Measurements from ENCODE around the gene ASGR1. TPM values are rescaled to one million over a fixed set of nuclear protein-coding genes. Genes with fewer than 3 reads are reported as not detected.
"Not testable (repeated sequence)": the region's sequence is repeated elsewhere in the genome, so short reads cannot be mapped to it uniquely, and the experiment has no call there.

The ASGR1 gene
- total and polyA plus RNA-seq, 2 donors (not counting 1 experiment from before 2014, with no cell fraction given), result 0.32 to 0.43 TPM

- H4K20me1 ChIP-seq (ENCODE audit: control insufficient read depth, insufficient read depth, low read length, poor library complexity, severe bottlenecking); H3K4me3 ChIP-seq (ENCODE audit: control extremely low read depth in 1 of 5, extremely low read depth in 1 of 5, insufficient read depth in 1 of 5, low read depth in 2 of 5, low read length in 4 of 5); H2AFZ ChIP-seq (ENCODE audit: insufficient read depth, low read depth, low read length, poor library complexity, severe bottlenecking); H3K4me3 Mint-ChIP-seq; DNase-seq; H3K9ac ChIP-seq (ENCODE audit: low read length); ATAC-seq (ENCODE audit: low read depth); H3K4me1 Mint-ChIP-seq; H3K4me1 ChIP-seq (ENCODE audit: control insufficient read depth in 2 of 2, insufficient read depth in 2 of 2, low read length in 2 of 2); H3K36me3 ChIP-seq (replicated peaks in 1 of 2; ENCODE audit: control extremely low read depth in 1 of 2, control insufficient read depth in 1 of 2, extremely low read depth in 1 of 2, insufficient read depth in 2 of 2, low read length in 1 of 2); H3K4me2 ChIP-seq (replicated peaks; ENCODE audit: low read depth, low read length, poor library complexity, severe bottlenecking); H3K9me3 Mint-ChIP-seq (ENCODE audit: insufficient read depth); H3K27ac ChIP-seq (ENCODE audit: low read length in 2 of 2); intact Hi-C loops (cut with micrococcal nuclease); H3K27ac Mint-ChIP-seq; POLR2A ChIA-PET; H3K79me2 ChIP-seq (ENCODE audit: control insufficient read depth, insufficient read depth, low read length): not testable (repeated sequence)
- Histone ChIP-seq H3K9me3 (ENCODE audit: control extremely low read depth in 1 of 3, control insufficient read depth in 2 of 3, insufficient read depth in 1 of 3, low read length in 2 of 3) (peaks cover 0 to 22% (median 7%) of the 10 kb centered on the region in 3 donors), H3K27me3 (replicated peaks in 1 of 4; ENCODE audit: control extremely low read depth in 1 of 4, control insufficient read depth in 3 of 4, insufficient read depth in 4 of 4, low read length in 3 of 4) (peaks cover 0 to 10% (median 3%) of the 10 kb centered on the region in 4 experiments)
- H3K27me3 Mint-ChIP-seq, result peaks cover 14% of the 10 kb centered on the region
- CTCF ChIA-PET, result interaction anchor here (1.1 kb wide), 1 partner anchor 33 kb away, joined by 4 read pairs; no protein-coding TSS in a partner anchor
- no CpG with 5 or more reads among the region's 10 CpGs for WGBS (ENCODE audit: insufficient coverage)
These were observed 10.2 kb downstream of the ASGR1 start for GRCh38 chr17:7168841-7169564.

GRCh38 chr17:7167832-7168231 is 11.3 kb downstream of the ASGR1 start:
- Histone ChIP-seq H3K27ac (ENCODE audit: low read length in 2 of 2) (no peak overlapping the region), H3K4me1 (ENCODE audit: control insufficient read depth in 2 of 2, insufficient read depth in 2 of 2, low read length in 2 of 2) (no peaks in the 10 kb centered on the region), H3K36me3 (replicated peaks in 1 of 2; ENCODE audit: control extremely low read depth in 1 of 2, control insufficient read depth in 1 of 2, extremely low read depth in 1 of 2, insufficient read depth in 2 of 2, low read length in 1 of 2) (no peaks in the 10 kb centered on the region), H3K79me2 (ENCODE audit: control insufficient read depth, insufficient read depth, low read length) (no peaks in the 10 kb centered on the region), H4K20me1 (ENCODE audit: control insufficient read depth, insufficient read depth, low read length, poor library complexity, severe bottlenecking) (no peaks in the 10 kb centered on the region), H3K4me2 (replicated peaks; ENCODE audit: low read depth, low read length, poor library complexity, severe bottlenecking) (no peak overlapping the region), H3K9me3 (ENCODE audit: control extremely low read depth in 1 of 3, control insufficient read depth in 2 of 3, insufficient read depth in 1 of 3, low read length in 2 of 3) (peaks cover 0 to 20% (median 7%) of the 10 kb centered on the region in 3 donors), H3K4me3 (ENCODE audit: control extremely low read depth in 1 of 5, extremely low read depth in 1 of 5, insufficient read depth in 1 of 5, low read depth in 2 of 5, low read length in 4 of 5) (no peak overlapping the region), H2AFZ (ENCODE audit: insufficient read depth, low read depth, low read length, poor library complexity, severe bottlenecking) (no peak overlapping the region), H3K27me3 (replicated peaks in 1 of 4; ENCODE audit: control extremely low read depth in 1 of 4, control insufficient read depth in 3 of 4, insufficient read depth in 4 of 4, low read length in 3 of 4) (peaks cover 0 to 5% (median 0%) of the 10 kb centered on the region in 4 experiments), H3K9ac (ENCODE audit: low read length) (no peak overlapping the region)
- TF ChIP-seq EZH2 (IDR thresholded peaks at IDR 0.05; ENCODE audit: borderline replicate concordance, insufficient read depth, low read depth, low read length, poor library complexity, severe bottlenecking) (no peak), CTCF (IDR thresholded peaks at IDR 0.05) (no peak)
- Mint-ChIP-seq H3K4me3 (no peak overlapping the region), H3K27ac (no peak overlapping the region), H3K4me1 (no peaks in the 10 kb centered on the region), H3K9me3 (ENCODE audit: insufficient read depth) (peaks cover 4% of the 10 kb centered on the region), H3K27me3 (peaks cover 16% of the 10 kb centered on the region)
- no peak for DNase-seq
- ChIA-PET POLR2A (no interaction called here), CTCF (interaction anchor here (0.6 to 1.2 kb wide), 2 partner anchors 112 to 122 kb away, joined by 3 read pairs; no protein-coding TSS in a partner anchor)
- WGBS (ENCODE audit: insufficient coverage), result 80% methylated on average over 1 of the region's 4 CpGs
- no peak for ATAC-seq (ENCODE audit: low read depth)
- intact Hi-C loops (cut with micrococcal nuclease), result no loop called here
